H1 (cell line): ENCODE results near the gene FHAD1. TPM values are rescaled to one million over a fixed set of nuclear protein-coding genes. Genes with fewer than 3 reads are reported as not detected.

Source experiments
- CTCF ChIA-PET: fragments of 300-600 bp; sonication (Branson Sonifier 250); formaldehyde crosslinking; loops from one replicate; lab custom pipeline; 2021; ENCODE audit not compliant: partially characterized antibody; lab: Charles Lee
- POLR2A ChIA-PET: fragments of 300-600 bp; sonication (Branson Sonifier 250); formaldehyde crosslinking; loops from one replicate; lab custom pipeline; 2021; ENCODE audit warnings: inconsistent platforms; ENCODE audit not compliant: partially characterized antibody; lab: Charles Lee
- DNase-seq, 2 experiments: peaks; one replicate each; pipeline versions ENCODE4 v3.0.0 to v3.0.0-alpha.2; 2010 to 2022; ENCODE audit warnings: low spot score in 2 of 2, low read depth in 1 of 2, mixed read lengths in 1 of 2
- FAIRE-seq: peaks from 2 replicates; lab custom pipeline; 2011; peaks lifted over from hg19 to GRCh38; lab: Jason Lieb, UNC
- H2AFZ ChIP-seq: 2 replicates; pipeline ENCODE4 v1.8.1; 2012; ENCODE audit warnings: low read length, inconsistent platforms
- H2AK5ac ChIP-seq: 2 replicates; pipeline ENCODE4 v1.6.1; 2013; ENCODE audit warnings: low read depth, low read length
- H2BK120ac ChIP-seq: replicated peaks from 2 replicates; pipeline ENCODE3; 2013; ENCODE audit warnings: low read depth, low read length, inconsistent platforms
- H2BK12ac ChIP-seq: 2 replicates; pipeline ENCODE4 v1.6.1; 2013; ENCODE audit warnings: low read depth, low read length
- H2BK15ac ChIP-seq: 2 replicates; pipeline ENCODE4 v1.6.1; 2013; ENCODE audit warnings: low read length
- H2BK20ac ChIP-seq: 2 replicates; pipeline ENCODE4 v1.6.1; 2013; ENCODE audit warnings: low read length
- H2BK5ac ChIP-seq: 2 replicates; pipeline ENCODE4 v1.6.1; 2013; ENCODE audit warnings: low read depth, low read length
- H3K14ac ChIP-seq: 2 replicates; pipeline ENCODE4 v1.6.1; 2013; ENCODE audit warnings: inconsistent platforms; ENCODE audit not compliant: insufficient read length
- H3K18ac ChIP-seq: 2 replicates; pipeline ENCODE4 v1.6.1; 2013; ENCODE audit warnings: low read length; ENCODE audit errors: extremely low read depth
- H3K23ac ChIP-seq: 2 replicates; pipeline ENCODE4 v1.6.1; 2013; ENCODE audit warnings: inconsistent platforms; ENCODE audit not compliant: insufficient read length
- H3K23me2 ChIP-seq: 2 replicates; pipeline ENCODE4 v1.6.1; 2013; ENCODE audit warnings: low read depth, low read length
- H3K27ac ChIP-seq: 2 replicates; pipeline ENCODE4 v1.6.1; 2011; ENCODE audit warnings: low read depth, low read length, inconsistent platforms
- H3K27me3 ChIP-seq, 4 experiments: replicated peaks in 1 of 4; 1 replicate in 1 of 4; 2 replicates in 3 of 4; pipeline versions ENCODE4 v1.6.1 to v1.8.1; 2011 to 2013; ENCODE audit warnings: low read length in 3 of 4, mild to moderate bottlenecking in 3 of 4, inconsistent platforms in 2 of 4, mixed read lengths in 2 of 4, moderate library complexity in 1 of 4; ENCODE audit not compliant: control insufficient read depth in 3 of 4, insufficient read depth in 3 of 4; ENCODE audit errors: extremely low read depth in 1 of 4
- H3K36me3 ChIP-seq, 4 experiments: 2 replicates each; pipeline versions ENCODE4 v1.6.1 to v1.8.1; 2011 to 2013; ENCODE audit warnings: mild to moderate bottlenecking in 4 of 4, low read length in 3 of 4, moderate library complexity in 2 of 4, control low read depth in 1 of 4, inconsistent platforms in 1 of 4; ENCODE audit not compliant: insufficient read depth in 4 of 4, control insufficient read depth in 2 of 4
- H3K4ac ChIP-seq: replicated peaks from 2 replicates; pipeline ENCODE3; 2013; ENCODE audit warnings: low read length, low read depth, mixed read lengths, inconsistent platforms; ENCODE audit not compliant: insufficient read length
- H3K4me1 ChIP-seq, 4 experiments: replicated peaks in 1 of 4; 1 replicate in 1 of 4; 2 replicates in 3 of 4; pipeline versions ENCODE4 v1.6.1 to v1.8.1; 2011 to 2013; ENCODE audit warnings: low read length in 3 of 4, inconsistent platforms in 2 of 4, mixed read lengths in 1 of 4; ENCODE audit not compliant: insufficient read depth in 4 of 4, control insufficient read depth in 3 of 4
- H3K4me2 ChIP-seq, 2 experiments: 2 replicates each; pipeline versions ENCODE4 v1.6.1 to v1.8.1; 2011 to 2013; ENCODE audit warnings: low read depth in 2 of 2, low read length in 2 of 2, control low read depth in 1 of 2, inconsistent platforms in 1 of 2, mild to moderate bottlenecking in 1 of 2; ENCODE audit not compliant: insufficient read depth in 1 of 2
- H3K4me3 ChIP-seq, 4 experiments: fragments of 200-600, 300-600 bp in 1 of 4; sonication (generic), shearing (Covaris generic), sonication (Bioruptor Twin) in 1 of 4; 2 replicates each; pipeline versions ENCODE4 v1.5.1 to v1.8.1; 2011 to 2016; ENCODE audit warnings: low read length in 4 of 4, low read depth in 3 of 4, control low read depth in 2 of 4, inconsistent platforms in 2 of 4, mild to moderate bottlenecking in 2 of 4, mixed read lengths in 1 of 4, moderate library complexity in 1 of 4; ENCODE audit not compliant: insufficient read depth in 2 of 4; ENCODE audit errors: extremely low read depth in 1 of 4
- H3K56ac ChIP-seq: replicated peaks from 2 replicates; pipeline ENCODE3; 2013; ENCODE audit warnings: low read depth, mild to moderate bottlenecking, mixed read lengths, low read length, inconsistent platforms; ENCODE audit not compliant: insufficient read length
- H3K79me1 ChIP-seq: 2 replicates; pipeline ENCODE4 v1.6.1; 2013; ENCODE audit warnings: low read depth, low read length, control low read depth
- H3K79me2 ChIP-seq, 2 experiments: 2 replicates each; pipeline versions ENCODE4 v1.6.1 to v1.8.1; 2012 to 2013; ENCODE audit warnings: low read length in 2 of 2, mild to moderate bottlenecking in 2 of 2, inconsistent platforms in 1 of 2; ENCODE audit not compliant: insufficient read depth in 2 of 2, control insufficient read depth in 1 of 2
- H3K9ac ChIP-seq, 4 experiments: replicated peaks in 1 of 4; 1 replicate in 1 of 4; 2 replicates in 3 of 4; pipeline versions ENCODE4 v1.6.1 to v1.8.1; 2011 to 2013; ENCODE audit warnings: low read depth in 3 of 4, low read length in 3 of 4, control low read depth in 2 of 4, mild to moderate bottlenecking in 2 of 4, moderate library complexity in 2 of 4, inconsistent platforms in 1 of 4; ENCODE audit errors: extremely low read depth in 1 of 4
- H3K9me3 ChIP-seq, 2 experiments: 2 replicates each; pipeline versions ENCODE4 v1.6.1 to v1.8.1; 2012 to 2013; ENCODE audit warnings: mild to moderate bottlenecking in 2 of 2, moderate library complexity in 2 of 2, control low read depth in 1 of 2, inconsistent platforms in 1 of 2, low read depth in 1 of 2, low read length in 1 of 2, mixed read lengths in 1 of 2; ENCODE audit not compliant: insufficient read depth in 2 of 2
- H4K20me1 ChIP-seq, 2 experiments: replicated peaks in 1 of 2; 2 replicates each; pipeline versions ENCODE3 to v1.8.1; 2011 to 2013; ENCODE audit warnings: inconsistent platforms in 2 of 2, low read length in 2 of 2, mild to moderate bottlenecking in 1 of 2; ENCODE audit not compliant: insufficient read depth in 2 of 2, control insufficient read depth in 1 of 2
- H4K5ac ChIP-seq: 2 replicates; pipeline ENCODE4 v1.6.1; 2013; ENCODE audit warnings: low read length, low read depth, mixed read lengths, inconsistent platforms; ENCODE audit not compliant: insufficient read length
- H4K8ac ChIP-seq: 2 replicates; pipeline ENCODE4 v1.8.0; 2013; ENCODE audit warnings: mild to moderate bottlenecking, moderate library complexity, low read length, inconsistent platforms; ENCODE audit not compliant: insufficient read depth; ENCODE audit errors: extremely low read depth
- H4K91ac ChIP-seq: replicated peaks from 2 replicates; pipeline ENCODE3; 2013; ENCODE audit warnings: low read length, mixed read lengths, inconsistent platforms; ENCODE audit not compliant: insufficient read length
- ASH2L ChIP-seq: fragments of 200-600, 300-600 bp; sonication (generic); IDR thresholded peaks from one replicate; pipeline ENCODE4 v1.7.1; 2017; ENCODE audit warnings: low read length
- BCL11A ChIP-seq, 2 experiments: IDR thresholded peaks; one replicate each; pipeline ENCODE4 v1.6.1; 2011; ENCODE audit warnings: low read depth in 2 of 2, low read length in 2 of 2, mild to moderate bottlenecking in 2 of 2
- CBX8 ChIP-seq: fragments of 300-800, 300-1000 bp; sonication (generic); IDR thresholded peaks from 2 replicates; pipeline ENCODE4 v1.7.1; 2016; ENCODE audit warnings: low read depth, low read length, borderline replicate concordance
- GABPA ChIP-seq: IDR thresholded peaks from 2 replicates; pipeline ENCODE4 v1.6.1; 2011; ENCODE audit warnings: mild to moderate bottlenecking, low read length, moderate library complexity, borderline replicate concordance; ENCODE audit not compliant: insufficient read depth
- KDM1A ChIP-seq: fragments of 200-600, 300-600 bp; sonication (generic); IDR thresholded peaks from 2 replicates; pipeline ENCODE4 v1.7.1; 2016; ENCODE audit warnings: mild to moderate bottlenecking, low read length, borderline replicate concordance
- KDM5A ChIP-seq: fragments of 200-600 bp; IDR thresholded peaks from 2 replicates; pipeline ENCODE4 v1.7.1; 2012; ENCODE audit warnings: mild to moderate bottlenecking, low read length, inconsistent platforms, mixed read lengths
- POLR2AphosphoS5 ChIP-seq: IDR thresholded peaks from 2 replicates; pipeline ENCODE4 v1.6.1; 2011; ENCODE audit warnings: low read depth, low read length
- SAP30 ChIP-seq: fragments of 300-600 bp; sonication (generic); IDR thresholded peaks from 2 replicates; pipeline ENCODE4 v1.7.1; 2012; ENCODE audit warnings: low read length, moderate library complexity, mild to moderate bottlenecking, inconsistent platforms; ENCODE audit not compliant: insufficient read depth, insufficient replicate concordance
- SIX5 ChIP-seq: IDR thresholded peaks from 2 replicates; pipeline ENCODE4 v1.6.1; 2011; ENCODE audit warnings: mild to moderate bottlenecking, low read depth, low read length
- TAF7 ChIP-seq: optimal IDR thresholded peaks from 2 replicates; pipeline ENCODE3; 2011; ENCODE audit warnings: low read depth, mild to moderate bottlenecking, inconsistent platforms, low read length, moderate library complexity, borderline replicate concordance
- YY1 ChIP-seq: IDR thresholded peaks from 2 replicates; pipeline ENCODE4 v1.6.1; 2011; ENCODE audit warnings: low read depth, mild to moderate bottlenecking, low read length
- WGBS, 2 experiments: shearing (Covaris generic) in 1 of 2; methylation state at CpG; one replicate each; pipeline versions ENCODE4 v1.1.6 to v1.1.7; 2013 to 2015; ENCODE audit warnings: low lambda C conversion rate in 2 of 2, mixed read lengths in 2 of 2, inconsistent platforms in 1 of 2, low coverage in 1 of 2, missing lambda C conversion rate in 1 of 2; ENCODE audit not compliant: insufficient replicate concordance in 2 of 2, insufficient coverage in 1 of 2, insufficient read length in 1 of 2; ENCODE audit errors: extremely low coverage in 1 of 2, missing lambda C conversion rate in 1 of 2; 5-methylcytosine and 5-hydroxymethylcytosine counted together
- polyA plus RNA-seq, 7 experiments: library from polyadenylated mRNA; depleted of rRNA in 3 of 7; stranded (reverse) in 5 of 7; unstranded in 2 of 7; fragments of >200 nt in 5 of 7; fragments of 200-250 nt in 2 of 7; gene quantifications; 1 replicate in 5 of 7; 2 replicates in 1 of 7; 4 replicates in 1 of 7; pipeline versions ENCODE4 v1.2.1 to v1.2.3, GENCODE V29; 2011 to 2013; ENCODE audit warnings: missing spikeins in 2 of 7, mixed read lengths in 2 of 7
- total RNA-seq: library from RNA; stranded (reverse); fragmentation: NEBNext Ultra II Directional; extraction: Animal tissue kit (Norgen Biotek cat#: 25700); gene quantifications from 2 replicates; pipeline ENCODE4 v1.2.1, GENCODE V29; 2021

FHAD1 gene
- total and polyA plus RNA-seq, 2 of the 8 experiments (the other 6 are each of a cell fraction or from before 2014, with no cell fraction given) = 0.39 to 0.69 TPM

- Histone ChIP-seq H2BK20ac (no peak overlapping the region), H2AFZ (no peak overlapping the region), H3K27me3 (peaks cover 0 to 19% (median 14%) of the 10 kb centered on the region in 4 experiments; a peak in 6 of 7 replicates), H3K23me2 (peaks cover 8% of the 10 kb centered on the region), H4K5ac (no peak overlapping the region), H3K23ac (no peak overlapping the region), H3K9me3 (no peaks in the 10 kb centered on the region), H4K8ac (no peak overlapping the region), H2AK5ac (no peak overlapping the region), H2BK5ac (no peak overlapping the region), H3K27ac (no peak overlapping the region), H3K4ac (no peak overlapping the region), H4K91ac (no peak overlapping the region), H3K14ac (no peak overlapping the region), H3K4me1 (peaks cover 0 to 25% (median 4%) of the 10 kb centered on the region in 4 experiments; a peak in 6 of 7 replicates), H3K79me1 (no peaks in the 10 kb centered on the region; the same call in 1 of the 2 replicates), H3K18ac (no peak overlapping the region), H2BK12ac (no peak overlapping the region), H2BK15ac (no peak overlapping the region), H3K79me2 (no peaks in the 10 kb centered on the region), H3K4me3 (no peak overlapping the region), H4K20me1 (peaks cover 2 to 7% of the 10 kb centered on the region in 2 experiments), H3K4me2 (no peak overlapping the region), H3K9ac (no peak overlapping the region), H3K56ac (no peak overlapping the region), H2BK120ac (no peak overlapping the region), H3K36me3 (no peaks in the 10 kb centered on the region)
- CTCF ChIA-PET = interaction anchor here (0.6 to 3.3 kb wide), 4 partner anchors 19 to 385 kb away, joined by 3 to 15 read pairs (median 4); no protein-coding TSS in a partner anchor
- no peak for DNase-seq
- TF ChIP-seq CBX8 (no peak), TAF7 (no peak), SIX5 (no peak), GABPA (no peak), SAP30 (no peak), KDM1A (no peak), ASH2L (no peak), POLR2AphosphoS5 (no peak), BCL11A (IDR thresholded peaks at IDR 0.05; ENCODE audit: low read depth in 2 of 2, low read length in 2 of 2) (no peak), YY1 (no peak), KDM5A (no peak)
- POLR2A ChIA-PET = no interaction called here
- no peak for FAIRE-seq
- WGBS, 2 experiments = 89% methylated on average over 11 of the region's 11 CpGs; no CpG with 5 or more reads in 1 of the 2 experiments
These were observed 165.8 kb downstream of the FHAD1 start for GRCh38 chr1:15412843-15413242.
